RWPE1 (cell line): ENCODE measurements around the gene RASA3.

ENCODE experiments used
- CTCF ChIA-PET: fragments of 350-600 bp; sonication (Branson Sonifier 250); formaldehyde crosslinking; extraction: SDS; loops from one replicate; lab custom pipeline; 2021; lab: Yijun Ruan, JAX
- POLR2A ChIA-PET: fragments of 400-600 bp; formaldehyde crosslinking; extraction: SDS; loops from one replicate; lab custom pipeline; 2020; ENCODE audit warnings: antibody characterized with exemption; ENCODE audit not compliant: low non-redundant PET; lab: Yijun Ruan, JAX
- DNase-seq: peaks from one replicate; pipeline ENCODE4 v3.0.0; 2012; ENCODE audit warnings: low spot score
- H3K27ac ChIP-seq: fragments of 450-650 bp; 2 replicates; pipeline ENCODE4 v1.5.1; 2017
- CTCF ChIP-seq: fragments of 450-650 bp; conservative IDR thresholded peaks from 2 replicates; pipeline ENCODE4 v1.5.1; 2017; ENCODE audit warnings: low read depth, mild to moderate bottlenecking

RASA3 gene

DNA sequence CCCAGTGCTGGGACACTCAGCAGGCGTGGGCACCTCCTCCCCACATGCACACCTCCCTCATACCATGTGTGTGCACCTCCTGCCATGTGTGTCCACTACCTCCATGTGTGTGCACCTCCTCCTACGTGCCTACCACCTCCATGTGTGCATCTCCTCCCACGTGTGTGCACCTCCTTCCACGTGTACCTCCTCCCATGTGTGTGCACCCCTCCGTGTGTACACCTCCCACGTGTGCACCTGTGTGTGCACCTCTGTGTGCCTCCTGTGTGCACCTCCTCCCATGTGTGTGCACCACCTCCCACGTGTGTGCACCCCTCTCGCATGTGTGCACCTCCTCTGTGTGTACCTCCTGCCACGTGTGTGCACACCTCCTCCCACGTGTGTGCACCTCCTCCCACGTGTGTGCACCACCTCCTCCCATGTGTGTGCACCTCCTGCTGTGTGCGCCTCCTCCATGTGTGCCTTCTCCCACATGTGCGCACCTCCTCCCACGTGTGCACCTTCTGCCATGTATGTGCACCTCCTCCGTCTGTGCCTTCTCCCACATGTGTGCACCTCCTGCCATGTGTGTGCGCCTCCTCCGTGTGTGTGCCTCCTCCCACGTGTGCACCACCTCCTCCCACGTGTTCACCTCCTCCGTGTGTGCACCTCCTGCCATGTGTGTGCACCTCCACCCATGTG, 152.5 kb downstream of the RASA3 start:
- no peak for DNase-seq
- H3K27ac ChIP-seq: peak overlapping the region; percentile 76
- no peak for TF ChIP-seq CTCF
- ChIA-PET POLR2A (no interaction called here), CTCF (no interaction called here)

DNA sequence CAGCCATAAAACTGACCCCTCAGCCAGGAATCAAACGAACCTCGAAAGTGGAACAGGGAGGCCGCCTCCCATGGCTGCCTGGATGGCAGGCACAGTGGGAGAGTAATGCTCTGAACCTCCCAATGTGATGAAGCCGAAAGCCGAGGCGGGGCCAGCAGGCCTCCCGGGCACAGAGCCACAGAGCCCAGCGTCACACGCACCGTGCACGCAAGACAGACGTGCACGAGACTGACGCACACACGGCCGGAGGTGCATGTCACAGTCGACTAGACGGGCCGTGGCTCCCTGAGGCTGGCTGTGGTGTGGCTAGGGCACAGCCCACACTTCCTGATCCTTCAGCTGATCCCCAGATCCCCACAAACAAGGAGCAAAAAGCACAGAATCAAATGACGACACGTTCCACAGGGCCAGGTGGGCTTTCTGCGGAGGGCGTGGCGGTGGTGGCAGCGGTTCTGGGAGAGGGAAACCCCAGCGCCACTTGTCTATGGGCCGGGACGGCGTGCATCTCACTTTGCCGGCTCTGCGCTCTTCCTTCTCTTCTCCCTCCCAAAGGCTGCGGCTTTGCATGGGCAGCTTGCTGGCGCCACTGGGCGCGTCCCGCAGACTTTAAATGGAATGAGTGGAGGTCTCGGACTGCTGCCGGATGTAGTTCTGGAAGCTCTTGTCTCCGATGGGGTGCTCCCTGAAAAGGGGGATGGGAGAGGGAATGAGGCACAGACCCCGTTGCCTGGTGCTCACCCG, 153.5 kb downstream of the RASA3 start:
- CTCF ChIA-PET: interaction anchor here (0.6 kb wide), 1 partner anchor 222 kb away, joined by 4 read pairs; no protein-coding TSS in a partner anchor
- H3K27ac ChIP-seq: peak overlapping the region; percentile 76
- POLR2A ChIA-PET: no interaction called here
- no peak for DNase-seq
- no peak for TF ChIP-seq CTCF

- DNase-seq: no peak
- ChIA-PET CTCF (interaction anchor here (0.6 kb wide), 1 partner anchor 223 kb away, joined by 4 read pairs; no protein-coding TSS in a partner anchor), POLR2A (no interaction called here)
- no peak for TF ChIP-seq CTCF
- H3K27ac ChIP-seq: peak overlapping the region; percentile 76
Measured at GRCh38 chr13:113977976-113978375, 154.4 kb downstream of the RASA3 start.

DNA sequence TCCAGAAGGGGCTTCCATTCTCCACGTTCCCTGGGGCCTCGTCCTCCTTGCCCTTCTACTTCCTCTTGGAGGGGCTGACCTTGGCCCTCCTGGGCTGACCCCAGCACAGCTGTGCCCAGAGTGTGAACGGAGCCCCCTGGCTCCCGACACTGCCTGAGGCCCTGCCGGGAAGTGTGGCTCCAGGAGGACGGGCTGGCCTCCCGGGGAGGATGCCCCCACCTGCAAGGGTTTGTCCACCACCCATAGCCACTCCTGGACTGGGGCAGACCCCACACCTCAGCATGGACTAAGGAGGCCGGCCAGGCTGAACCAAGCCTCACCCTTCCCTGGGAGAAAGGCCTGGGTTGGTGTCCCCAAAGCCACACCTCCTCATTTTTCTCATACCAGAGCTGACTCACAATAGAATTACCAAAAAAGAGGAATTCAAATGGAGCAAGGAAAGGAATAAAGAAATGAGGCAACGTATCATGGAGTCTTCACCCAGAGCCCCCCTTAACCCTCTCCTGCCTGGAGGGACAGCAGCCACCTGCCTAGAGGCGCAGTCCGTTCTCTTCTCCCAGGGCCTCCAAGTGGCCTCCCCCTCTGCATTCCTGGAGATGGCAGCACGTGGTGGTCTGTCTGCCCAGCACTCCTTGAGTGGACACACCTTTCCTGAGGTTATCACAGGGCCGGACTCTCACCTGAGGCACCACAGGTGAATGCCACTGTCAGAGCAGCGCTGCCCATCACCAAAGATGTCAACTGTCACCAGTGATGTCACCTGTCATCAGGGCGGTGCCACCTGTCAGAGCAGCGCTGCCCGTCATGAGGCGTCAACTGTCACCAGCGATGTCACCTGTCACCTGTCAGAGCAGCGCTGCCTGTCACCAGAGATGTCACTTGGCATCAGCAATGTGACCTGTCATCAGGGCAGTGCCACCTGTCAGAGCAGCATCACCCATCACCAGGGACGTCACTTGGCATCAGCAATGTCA, 155.4 kb downstream of the RASA3 start:
- peak; percentile 73 for DNase-seq
- ChIA-PET CTCF (interaction anchor here (0.6 kb wide), 2 partner anchors 30 to 327 kb away, joined by 3 read pairs; no protein-coding TSS in a partner anchor), POLR2A (no interaction called here)
- H3K27ac ChIP-seq: peak overlapping the region; percentile 78
- no peak for TF ChIP-seq CTCF

GRCh38 chr13:113975416-113975815, 157.0 kb downstream of the RASA3 start:
- CTCF ChIA-PET: no interaction called here
- POLR2A ChIA-PET: no interaction called here
- peak overlapping the region; percentile 48 for H3K27ac ChIP-seq
- DNase-seq: no peak
- no peak for TF ChIP-seq CTCF
